Hepatocyte (in vitro differentiated cells): ENCODE data around the gene IRF3. TPM values are rescaled to one million over a fixed set of nuclear protein-coding genes. Genes with fewer than 3 reads are reported as not detected.

ENCODE experiments used
- DNase-seq: peaks from one replicate; pipeline ENCODE4 v3.0.0-alpha.2; 2016; ENCODE audit warnings: low spot score
- H2AFZ ChIP-seq: fragments of 200-600 bp; sonication (generic); 2 replicates; pipeline ENCODE4 v1.6.0; 2016; ENCODE audit warnings: antibody characterized with exemption, mild to moderate bottlenecking
- H3K27ac ChIP-seq: fragments of 200-600 bp; sonication (generic); 2 replicates; pipeline ENCODE4 v1.5.1; 2016; ENCODE audit warnings: mild to moderate bottlenecking
- H3K27me3 ChIP-seq: fragments of 200-600 bp; sonication (generic); 2 replicates; pipeline ENCODE4 v1.6.1; 2016
- H3K36me3 ChIP-seq: fragments of 200-600 bp; sonication (generic); replicated peaks from 2 replicates; pipeline ENCODE4 v1.5.1; 2016; ENCODE audit warnings: low read depth; ENCODE audit not compliant: insufficient read depth
- H3K4me1 ChIP-seq: fragments of 200-600 bp; sonication (generic); 2 replicates; pipeline ENCODE4 v1.5.1; 2016; ENCODE audit warnings: mild to moderate bottlenecking, moderate library complexity; ENCODE audit not compliant: insufficient read depth
- H3K4me2 ChIP-seq: fragments of 200-600 bp; sonication (generic); 2 replicates; pipeline ENCODE4 v1.6.0; 2016
- H3K4me3 ChIP-seq: fragments of 200-600 bp; sonication (generic); 2 replicates; pipeline ENCODE4 v1.5.1; 2016; ENCODE audit warnings: mild to moderate bottlenecking
- H3K79me2 ChIP-seq: fragments of 200-600 bp; sonication (generic); 2 replicates; pipeline ENCODE4 v1.6.0; 2017; ENCODE audit warnings: mild to moderate bottlenecking
- H3K9me2 ChIP-seq: fragments of 200-600 bp; sonication (generic); replicated peaks from 2 replicates; pipeline ENCODE4 v1.6.0; 2017; ENCODE audit warnings: mild to moderate bottlenecking; ENCODE audit not compliant: insufficient read depth
- H3K9me3 ChIP-seq: fragments of 200-600 bp; sonication (generic); 2 replicates; pipeline ENCODE4 v1.5.1; 2016; ENCODE audit warnings: low read depth, mild to moderate bottlenecking
- H4K20me1 ChIP-seq: fragments of 200-600 bp; sonication (generic); 2 replicates; pipeline ENCODE4 v1.6.0; 2016; ENCODE audit warnings: mild to moderate bottlenecking; ENCODE audit not compliant: insufficient read depth, poor library complexity, severe bottlenecking
- EZH2 ChIP-seq: fragments of 200-600 bp; sonication (generic); IDR thresholded peaks from 2 replicates; pipeline ENCODE4 v1.6.1; 2016; ENCODE audit warnings: antibody characterized with exemption, mild to moderate bottlenecking, borderline replicate concordance
- EZH2phosphoT487 ChIP-seq: fragments of 200-600 bp; sonication (generic); IDR thresholded peaks from one replicate; pipeline ENCODE4 v1.6.1; 2018; ENCODE audit warnings: antibody characterized with exemption, mild to moderate bottlenecking, low read depth, moderate library complexity; ENCODE audit not compliant: unreplicated experiment, severe bottlenecking
- WGBS: methylation state at CpG from one replicate; pipeline ENCODE4 v1.1.6; 2016; ENCODE audit warnings: low lambda C conversion rate; ENCODE audit errors: missing lambda C conversion rate; 5-methylcytosine and 5-hydroxymethylcytosine counted together
- polyA plus RNA-seq: library from polyadenylated mRNA; unstranded; fragments of >200 nt; fragmentation: Nextera tagmentation; extraction: Ambion mirVana; gene quantifications from 2 replicates; pipeline ENCODE4 v1.2.1, GENCODE V29; 2016
- total RNA-seq: library from RNA; depleted of rRNA; stranded (reverse); fragments of >200 nt; gene quantifications from 2 replicates; pipeline ENCODE4 v1.2.3, GENCODE V29; 2014
- TF ChIP-seq, protein P1 (sequence below): fragments of 200-600 bp; sonication (generic); IDR thresholded peaks from 2 replicates; pipeline ENCODE4 v1.5.1; 2016; ENCODE audit warnings: antibody characterized with exemption, mild to moderate bottlenecking; ENCODE audit not compliant: poor library complexity

Gene IRF3
- total and polyA plus RNA-seq, 2 experiments from 2014 or later: 38.8 to 55.6 TPM

- Histone ChIP-seq H3K9me3 (no peaks in the 10 kb centered on the region), H3K27ac (no peak overlapping the region), H4K20me1 (no peaks in the 10 kb centered on the region), H3K4me1 (no peaks in the 10 kb centered on the region), H3K4me2 (no peak overlapping the region), H2AFZ (no peak overlapping the region), H3K9me2 (no peaks in the 10 kb centered on the region), H3K4me3 (no peak overlapping the region), H3K79me2 (no peaks in the 10 kb centered on the region), H3K36me3 (no peaks in the 10 kb centered on the region), H3K27me3 (no peaks in the 10 kb centered on the region)
- 95% methylated on average over 22 of the region's 22 CpGs for WGBS
- no peak for DNase-seq
- TF ChIP-seq EZH2 (no peak), EZH2phosphoT487 (no peak)
- TF ChIP-seq, protein P1, sequence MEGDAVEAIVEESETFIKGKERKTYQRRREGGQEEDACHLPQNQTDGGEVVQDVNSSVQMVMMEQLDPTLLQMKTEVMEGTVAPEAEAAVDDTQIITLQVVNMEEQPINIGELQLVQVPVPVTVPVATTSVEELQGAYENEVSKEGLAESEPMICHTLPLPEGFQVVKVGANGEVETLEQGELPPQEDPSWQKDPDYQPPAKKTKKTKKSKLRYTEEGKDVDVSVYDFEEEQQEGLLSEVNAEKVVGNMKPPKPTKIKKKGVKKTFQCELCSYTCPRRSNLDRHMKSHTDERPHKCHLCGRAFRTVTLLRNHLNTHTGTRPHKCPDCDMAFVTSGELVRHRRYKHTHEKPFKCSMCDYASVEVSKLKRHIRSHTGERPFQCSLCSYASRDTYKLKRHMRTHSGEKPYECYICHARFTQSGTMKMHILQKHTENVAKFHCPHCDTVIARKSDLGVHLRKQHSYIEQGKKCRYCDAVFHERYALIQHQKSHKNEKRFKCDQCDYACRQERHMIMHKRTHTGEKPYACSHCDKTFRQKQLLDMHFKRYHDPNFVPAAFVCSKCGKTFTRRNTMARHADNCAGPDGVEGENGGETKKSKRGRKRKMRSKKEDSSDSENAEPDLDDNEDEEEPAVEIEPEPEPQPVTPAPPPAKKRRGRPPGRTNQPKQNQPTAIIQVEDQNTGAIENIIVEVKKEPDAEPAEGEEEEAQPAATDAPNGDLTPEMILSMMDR: no peak
Measured at GRCh38 chr19:49657493-49658138, 8.0 kb downstream of the IRF3 start.

- Histone ChIP-seq H3K4me3 (no peak overlapping the region), H3K9me2 (no peaks in the 10 kb centered on the region), H3K4me2 (no peak overlapping the region), H3K27ac (no peak overlapping the region), H4K20me1 (no peaks in the 10 kb centered on the region), H3K79me2 (no peaks in the 10 kb centered on the region), H3K9me3 (no peaks in the 10 kb centered on the region), H3K4me1 (no peaks in the 10 kb centered on the region), H3K27me3 (no peaks in the 10 kb centered on the region), H3K36me3 (no peaks in the 10 kb centered on the region), H2AFZ (no peak overlapping the region)
- no peak for DNase-seq
- no peak for TF ChIP-seq EZH2phosphoT487
- TF ChIP-seq EZH2: no peak
- TF ChIP-seq, protein P1: no peak
- 92% methylated on average over 17 of the region's 17 CpGs for WGBS
Measured at GRCh38 chr19:49656456-49657109, 9.1 kb downstream of the IRF3 start.

GRCh38 chr19:49655570-49656455 lies 9.8 kb downstream of the IRF3 start:
- no peaks in the 10 kb centered on the region for H3K9me2 ChIP-seq
- H4K20me1 ChIP-seq: no peaks in the 10 kb centered on the region
- H3K36me3 ChIP-seq: no peaks in the 10 kb centered on the region

More at GRCh38 chr19:49655570-49656455, 9.8 kb downstream of the IRF3 start:
- Histone ChIP-seq H3K4me3 (no peak overlapping the region), H3K4me2 (no peak overlapping the region), H3K9me3 (no peaks in the 10 kb centered on the region), H3K4me1 (no peaks in the 10 kb centered on the region), H3K27me3 (no peaks in the 10 kb centered on the region), H3K79me2 (no peaks in the 10 kb centered on the region), H3K27ac (no peak overlapping the region), H2AFZ (no peak overlapping the region)
- TF ChIP-seq EZH2: no peak
- TF ChIP-seq, protein P1: no peak
- TF ChIP-seq EZH2phosphoT487: no peak
- WGBS: 95% methylated on average over 23 of the region's 23 CpGs
- no peak for DNase-seq
